A549 (cell line): ENCODE results near the gene ADGRG3. TPM values are rescaled to one million over a fixed set of nuclear protein-coding genes. Genes with fewer than 3 reads are reported as not detected.

Experiments used
- ATAC-seq, 2 experiments: fragments of 200-7000 bp in 1 of 2; fragments of >200 bp in 1 of 2; cut with Nextera tagmentation in 1 of 2; cut with Tn5 transposase in 1 of 2; 3 replicates each; pipeline versions ENCODE4 v1.8.0 to v1.9.1; 2018 to 2020; ENCODE audit warnings: mild to moderate bottlenecking in 1 of 2, moderate library complexity in 1 of 2
- CTCF ChIA-PET: fragments of 300-600 bp; sonication (Branson Sonifier 250); formaldehyde crosslinking; extraction: SDS; loops from one replicate; lab custom pipeline; 2021; ENCODE audit warnings: antibody characterized with exemption, inconsistent platforms; lab: Yijun Ruan, JAX
- POLR2A ChIA-PET: fragments of 350-600 bp; formaldehyde crosslinking; extraction: SDS; loops from one replicate; lab custom pipeline; 2021; ENCODE audit warnings: antibody characterized with exemption, inconsistent platforms; lab: Yijun Ruan, JAX
- DNase-seq, 2 experiments: peaks; one replicate each; pipeline versions ENCODE4 v3.0.0 to v3.0.0-alpha.2; 2011 to 2016; ENCODE audit warnings: low read depth in 1 of 2, low spot score in 1 of 2
- FAIRE-seq: peaks from 2 replicates; lab custom pipeline; 2011; peaks lifted over from hg19 to GRCh38; lab: Jason Lieb, UNC
- H3K27ac ChIP-seq, 2 experiments: fragments of >200 bp; sonication (Bioruptor Twin); formaldehyde crosslinking; 3 replicates each; pipeline ENCODE4 v1.5.1; 2016 to 2017
- H3K4me1 ChIP-seq: fragments of >200 bp; sonication (Bioruptor Twin); formaldehyde crosslinking; 3 replicates; pipeline ENCODE4 v1.6.1; 2016
- H3K4me2 ChIP-seq: fragments of >200 bp; sonication (Bioruptor Twin); formaldehyde crosslinking; 3 replicates; pipeline ENCODE4 v1.6.1; 2016
- H3K4me3 ChIP-seq: fragments of >200 bp; sonication (Bioruptor Twin); formaldehyde crosslinking; 3 replicates; pipeline ENCODE4 v1.5.1; 2016
- H3K9me3 ChIP-seq: fragments of >200 bp; sonication (Bioruptor Twin); formaldehyde crosslinking; 3 replicates; pipeline ENCODE4 v1.6.1; 2016
- CBX2 ChIP-seq: fragments of 200-600 bp; sonication (generic); IDR thresholded peaks from 2 replicates; pipeline ENCODE4 v1.6.1; 2016; ENCODE audit warnings: low read depth, mild to moderate bottlenecking, borderline replicate concordance
- CEBPB ChIP-seq, 2 experiments: fragments of >200 bp in 1 of 2; sonication (Bioruptor Twin) in 1 of 2; formaldehyde crosslinking in 1 of 2; IDR thresholded peaks; 2 replicates each; pipeline ENCODE4 v1.6.1; 2012 to 2016
- CHD4 ChIP-seq: fragments of 200-600 bp; sonication (generic); IDR thresholded peaks from 2 replicates; pipeline ENCODE4 v1.6.1; 2016; ENCODE audit warnings: antibody characterized with exemption, mild to moderate bottlenecking, borderline replicate concordance
- E2F6 ChIP-seq: IDR thresholded peaks from 2 replicates; pipeline ENCODE4 v1.6.1; 2012; ENCODE audit warnings: low read depth, borderline replicate concordance
- GATA3 ChIP-seq: IDR thresholded peaks from 2 replicates; pipeline ENCODE4 v1.6.1; 2012; ENCODE audit warnings: borderline replicate concordance
- HMGXB4 ChIP-seq: fragments of 250-450 bp; sonication (Bioruptor Pico); IDR thresholded peaks from 2 replicates; pipeline ENCODE4 v1.5.0; 2021; ENCODE audit warnings: mild to moderate bottlenecking, moderate library complexity, borderline replicate concordance
- HOXB5 ChIP-seq: fragments of 250-450 bp; sonication (Bioruptor Pico); IDR thresholded peaks from 2 replicates; pipeline ENCODE4 v1.5.0; 2020; ENCODE audit warnings: mild to moderate bottlenecking, moderate library complexity
- KDM1A ChIP-seq: fragments of 200-600 bp; sonication (generic); IDR thresholded peaks from 2 replicates; pipeline ENCODE4 v1.6.1; 2016; ENCODE audit warnings: low read depth, mild to moderate bottlenecking
- MYC ChIP-seq: IDR thresholded peaks from 2 replicates; pipeline ENCODE4 v1.6.1; 2012; ENCODE audit warnings: mild to moderate bottlenecking, inconsistent platforms, low read length, improper control_type of control experiment, borderline replicate concordance
- NFE2L2 ChIP-seq: fragments of 150-350 bp; conservative IDR thresholded peaks from 2 replicates; pipeline ENCODE4 v1.6.1; 2014; ENCODE audit warnings: low read length
- NPAS2 ChIP-seq: fragments of 250-450 bp; sonication (Bioruptor Pico); IDR thresholded peaks from 2 replicates; pipeline ENCODE4 v1.8.0; 2022; ENCODE audit warnings: mild to moderate bottlenecking, moderate library complexity, borderline replicate concordance
- PBX3 ChIP-seq: IDR thresholded peaks from 2 replicates; pipeline ENCODE4 v1.6.1; 2012
- POLR2A ChIP-seq: IDR thresholded peaks from 2 replicates; pipeline ENCODE4 v1.6.1; 2012; ENCODE audit warnings: mild to moderate bottlenecking, low read length
- RAD21 ChIP-seq, 2 experiments: fragments of >200 bp in 1 of 2; sonication (Bioruptor Twin) in 1 of 2; formaldehyde crosslinking in 1 of 2; IDR thresholded peaks in 1 of 2; conservative IDR thresholded peaks in 1 of 2; 2 replicates in 1 of 2; 3 replicates in 1 of 2; pipeline ENCODE4 v1.6.1; 2012 to 2018; ENCODE audit warnings: inconsistent platforms in 1 of 2
- RCOR1 ChIP-seq: fragments of 150-350 bp; IDR thresholded peaks from 2 replicates; pipeline ENCODE4 v1.6.1; 2014; ENCODE audit warnings: antibody characterized with exemption, low read length, low read depth
- RFX5 ChIP-seq: fragments of 450-650 bp; IDR thresholded peaks from 2 replicates; pipeline ENCODE4 v1.7.1; 2014; ENCODE audit warnings: antibody characterized with exemption, mild to moderate bottlenecking, moderate library complexity
- SREBF2 ChIP-seq: fragments of 450-650 bp; IDR thresholded peaks from 2 replicates; pipeline ENCODE4 v1.6.1; 2014; ENCODE audit warnings: mild to moderate bottlenecking, moderate library complexity
- USF2 ChIP-seq: fragments of 450-650 bp; IDR thresholded peaks from 2 replicates; pipeline ENCODE4 v1.6.1; 2014; ENCODE audit warnings: antibody characterized with exemption
- ZFP36 ChIP-seq: fragments of 450-650 bp; IDR thresholded peaks from 2 replicates; pipeline ENCODE4 v1.6.1; 2014; ENCODE audit warnings: borderline replicate concordance; ENCODE audit not compliant: partially characterized antibody
- WGBS: methylation state at CpG from one replicate; pipeline ENCODE4 v1.1.6; 2017; ENCODE audit errors: missing lambda C conversion rate; 5-methylcytosine and 5-hydroxymethylcytosine counted together
- polyA plus RNA-seq, 4 experiments: library from polyadenylated mRNA; depleted of rRNA in 3 of 4; stranded (reverse); fragments of >200 nt; fragmentation: RNase III in 1 of 4; extraction: RNeasy Plus Mini Kit Qiagen cat#74134 plus additional on column Dnase treatment in 1 of 4; gene quantifications; 2 replicates in 3 of 4; 3 replicates in 1 of 4; pipeline ENCODE4 v1.2.3, GENCODE V29; 2011 to 2017

Gene ADGRG3
- polyA plus RNA-seq, 2 of the 4 experiments (the other 2 are of a cell fraction) = 0.25 to 0.45 TPM

GRCh38 chr16:57637965-57638364 lies 30.1 kb upstream of the ADGRG3 start:
- no peak for TF ChIP-seq HOXB5 (CRISPR knock-in tag)
- TF ChIP-seq PBX3 = no peak
- no peak for TF ChIP-seq RFX5
- TF ChIP-seq HMGXB4 (CRISPR knock-in tag) = no peak
- TF ChIP-seq KDM1A = no peak
- TF ChIP-seq RAD21 (conservative IDR thresholded peaks at IDR 0.05 in 1 of 2, IDR thresholded peaks at IDR 0.05 in 1 of 2) = no peak
- no peak for TF ChIP-seq CEBPB (IDR thresholded peaks at IDR 0.05)
- TF ChIP-seq CHD4 = no peak
- TF ChIP-seq NPAS2 (CRISPR knock-in tag) = no peak
- no peak for TF ChIP-seq MYC
- no peak for TF ChIP-seq NFE2L2
- TF ChIP-seq GATA3 = no peak
- H3K4me3 ChIP-seq = no peak overlapping the region
- FAIRE-seq = no peak
- peaks cover 51% of the 10 kb centered on the region for H3K4me1 ChIP-seq
- H3K9me3 ChIP-seq = no peaks in the 10 kb centered on the region
- CTCF ChIA-PET = interaction anchor here (0.6 to 12.7 kb wide), 10 partner anchors 10 to 1097 kb away, joined by 3 to 227 read pairs (median 5); partner anchors contain the start of gene ADGRG1
- no peak for ATAC-seq
- WGBS = 85% methylated on average over 6 of the region's 6 CpGs
- no peak overlapping the region for H3K4me2 ChIP-seq
- peak overlapping the region in 1 of 2 experiments; percentile 47; a peak in 2 of 6 replicates for H3K27ac ChIP-seq
- POLR2A ChIA-PET = no interaction called here
- DNase-seq = no peak

GRCh38 chr16:57638381-57638780 lies 29.7 kb upstream of the ADGRG3 start:
- Histone ChIP-seq H3K27ac (peak overlapping the region in 1 of 2 experiments; percentile 47; a peak in 1 of 6 replicates), H3K4me1 (peaks cover 51% of the 10 kb centered on the region), H3K4me3 (no peak overlapping the region), H3K4me2 (no peak overlapping the region), H3K9me3 (no peaks in the 10 kb centered on the region)
- no peak for ATAC-seq
- 91% methylated on average over 2 of the region's 2 CpGs for WGBS
- TF ChIP-seq POLR2A (no peak), E2F6 (no peak), SREBF2 (no peak), ZFP36 (peak; percentile 75)
- no peak for DNase-seq
- CTCF ChIA-PET = interaction anchor here (0.6 to 12.7 kb wide), 11 partner anchors 9 to 1096 kb away, joined by 3 to 227 read pairs (median 5); partner anchors contain the start of gene ADGRG1
- POLR2A ChIA-PET = no interaction called here
- no peak for FAIRE-seq

GRCh38 chr16:57639172-57639887 lies 28.8 kb upstream of the ADGRG3 start:
- FAIRE-seq (no peak), DNase-seq (no peak), ATAC-seq (no peak)
- WGBS = 89% methylated on average over 23 of the region's 23 CpGs
- ChIA-PET CTCF (interaction anchor here (0.6 to 12.7 kb wide), 10 partner anchors 8 to 97 kb away, joined by 3 to 227 read pairs (median 5); partner anchors contain the start of gene ADGRG1), POLR2A (no interaction called here)
- H3K27ac ChIP-seq = peak overlapping the region in 1 of 2 experiments; percentile 52; a peak in 2 of 6 replicates
- no peak overlapping the region for H3K4me3 ChIP-seq
- peaks cover 51% of the 10 kb centered on the region for H3K4me1 ChIP-seq
- no peaks in the 10 kb centered on the region for H3K9me3 ChIP-seq
- no peak overlapping the region for H3K4me2 ChIP-seq
- TF ChIP-seq RCOR1 (no peak), USF2 (no peak), CBX2 (no peak)
- TF ChIP-seq, all 56 proteins: peak for 0
